ENCODE measurements around the gene ATG13. TPM values are rescaled to one million over a fixed set of nuclear protein-coding genes. Genes with fewer than 3 reads are reported as not detected.

Gene ATG13
- polyA plus RNA-seq, 1 donor from 2014 or later = 21.1 TPM

DNA sequence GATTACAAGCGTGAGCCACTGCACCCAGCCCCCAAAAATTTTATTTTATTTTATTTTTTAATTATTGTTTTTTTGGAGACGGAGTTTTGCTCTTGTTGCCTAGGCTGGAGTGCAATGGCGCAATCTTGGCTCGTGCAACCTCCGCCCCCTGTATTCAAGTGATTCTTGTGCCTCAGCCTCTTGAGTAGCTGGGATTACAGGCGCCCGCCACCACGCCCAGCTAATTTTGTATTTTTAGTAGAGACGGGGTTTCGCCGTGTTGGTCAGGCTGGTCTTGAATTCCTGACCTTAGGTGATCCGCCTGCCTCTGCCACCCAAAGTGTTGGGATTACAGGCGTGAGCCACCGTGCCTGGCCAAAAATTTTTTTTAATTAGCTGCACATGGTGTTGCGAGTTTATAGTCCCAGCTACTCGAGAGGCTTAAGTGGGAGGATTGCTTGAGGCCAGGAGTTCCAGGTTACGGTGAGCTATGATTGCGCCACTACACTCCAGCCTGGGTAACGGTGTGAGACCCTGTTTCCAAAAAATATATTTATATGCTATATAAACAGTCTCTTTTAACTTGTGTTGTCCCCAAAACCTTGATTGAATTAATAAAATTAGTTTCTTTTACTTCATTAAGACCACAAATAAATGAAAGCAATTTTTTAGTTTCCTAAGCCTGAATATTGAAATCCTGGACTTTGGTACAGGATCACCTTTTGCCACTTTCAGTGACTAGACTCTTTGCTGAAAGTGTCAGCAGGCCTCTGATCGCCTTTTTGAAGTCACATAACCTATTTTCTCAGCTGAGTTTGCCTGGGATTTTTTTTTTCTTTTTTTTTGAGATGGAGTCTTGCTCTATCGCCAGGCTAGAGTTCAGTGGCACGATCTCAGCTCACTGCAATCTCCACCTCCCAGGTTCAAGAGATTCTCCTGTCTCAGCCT, 16.2 kb downstream of the ATG13 start:
- no peak overlapping the region for H3K27ac ChIP-seq (ENCODE audit: low read length)
- H3K9ac ChIP-seq (ENCODE audit: low read length) = no peak overlapping the region
- no peaks in the 10 kb centered on the region for H3K9me2 ChIP-seq (ENCODE audit: insufficient read depth, low read length)
- TF ChIP-seq EZH2 (IDR thresholded peaks at IDR 0.05; ENCODE audit: borderline replicate concordance, insufficient read depth, low read length, poor library complexity, severe bottlenecking) = no peak
- TF ChIP-seq, protein P1, sequence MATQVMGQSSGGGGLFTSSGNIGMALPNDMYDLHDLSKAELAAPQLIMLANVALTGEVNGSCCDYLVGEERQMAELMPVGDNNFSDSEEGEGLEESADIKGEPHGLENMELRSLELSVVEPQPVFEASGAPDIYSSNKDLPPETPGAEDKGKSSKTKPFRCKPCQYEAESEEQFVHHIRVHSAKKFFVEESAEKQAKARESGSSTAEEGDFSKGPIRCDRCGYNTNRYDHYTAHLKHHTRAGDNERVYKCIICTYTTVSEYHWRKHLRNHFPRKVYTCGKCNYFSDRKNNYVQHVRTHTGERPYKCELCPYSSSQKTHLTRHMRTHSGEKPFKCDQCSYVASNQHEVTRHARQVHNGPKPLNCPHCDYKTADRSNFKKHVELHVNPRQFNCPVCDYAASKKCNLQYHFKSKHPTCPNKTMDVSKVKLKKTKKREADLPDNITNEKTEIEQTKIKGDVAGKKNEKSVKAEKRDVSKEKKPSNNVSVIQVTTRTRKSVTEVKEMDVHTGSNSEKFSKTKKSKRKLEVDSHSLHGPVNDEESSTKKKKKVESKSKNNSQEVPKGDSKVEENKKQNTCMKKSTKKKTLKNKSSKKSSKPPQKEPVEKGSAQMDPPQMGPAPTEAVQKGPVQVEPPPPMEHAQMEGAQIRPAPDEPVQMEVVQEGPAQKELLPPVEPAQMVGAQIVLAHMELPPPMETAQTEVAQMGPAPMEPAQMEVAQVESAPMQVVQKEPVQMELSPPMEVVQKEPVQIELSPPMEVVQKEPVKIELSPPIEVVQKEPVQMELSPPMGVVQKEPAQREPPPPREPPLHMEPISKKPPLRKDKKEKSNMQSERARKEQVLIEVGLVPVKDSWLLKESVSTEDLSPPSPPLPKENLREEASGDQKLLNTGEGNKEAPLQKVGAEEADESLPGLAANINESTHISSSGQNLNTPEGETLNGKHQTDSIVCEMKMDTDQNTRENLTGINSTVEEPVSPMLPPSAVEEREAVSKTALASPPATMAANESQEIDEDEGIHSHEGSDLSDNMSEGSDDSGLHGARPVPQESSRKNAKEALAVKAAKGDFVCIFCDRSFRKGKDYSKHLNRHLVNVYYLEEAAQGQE (IDR thresholded peaks at IDR 0.05; ENCODE audit: borderline replicate concordance) = no peak
- TF ChIP-seq MXI1 (conservative IDR thresholded peaks at IDR 0.05; ENCODE audit: poor library complexity, severe bottlenecking) = no peak
- no peak for TF ChIP-seq EP300 (conservative IDR thresholded peaks at IDR 0.05; ENCODE audit: poor library complexity, severe bottlenecking)
- TF ChIP-seq TAF1 (IDR thresholded peaks at IDR 0.05; ENCODE audit: low read depth) = no peak
- TF ChIP-seq, protein P2, sequence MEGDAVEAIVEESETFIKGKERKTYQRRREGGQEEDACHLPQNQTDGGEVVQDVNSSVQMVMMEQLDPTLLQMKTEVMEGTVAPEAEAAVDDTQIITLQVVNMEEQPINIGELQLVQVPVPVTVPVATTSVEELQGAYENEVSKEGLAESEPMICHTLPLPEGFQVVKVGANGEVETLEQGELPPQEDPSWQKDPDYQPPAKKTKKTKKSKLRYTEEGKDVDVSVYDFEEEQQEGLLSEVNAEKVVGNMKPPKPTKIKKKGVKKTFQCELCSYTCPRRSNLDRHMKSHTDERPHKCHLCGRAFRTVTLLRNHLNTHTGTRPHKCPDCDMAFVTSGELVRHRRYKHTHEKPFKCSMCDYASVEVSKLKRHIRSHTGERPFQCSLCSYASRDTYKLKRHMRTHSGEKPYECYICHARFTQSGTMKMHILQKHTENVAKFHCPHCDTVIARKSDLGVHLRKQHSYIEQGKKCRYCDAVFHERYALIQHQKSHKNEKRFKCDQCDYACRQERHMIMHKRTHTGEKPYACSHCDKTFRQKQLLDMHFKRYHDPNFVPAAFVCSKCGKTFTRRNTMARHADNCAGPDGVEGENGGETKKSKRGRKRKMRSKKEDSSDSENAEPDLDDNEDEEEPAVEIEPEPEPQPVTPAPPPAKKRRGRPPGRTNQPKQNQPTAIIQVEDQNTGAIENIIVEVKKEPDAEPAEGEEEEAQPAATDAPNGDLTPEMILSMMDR (IDR thresholded peaks at IDR 0.05; ENCODE audit: poor library complexity, severe bottlenecking) = no peak
- TF ChIP-seq POLR2AphosphoS5 (IDR thresholded peaks at IDR 0.05) = no peak
- H3K27me3 ChIP-seq (ENCODE audit: insufficient read depth, low read depth, low read length) = no peaks in the 10 kb centered on the region
- no peaks in the 10 kb centered on the region for H4K20me1 ChIP-seq (ENCODE audit: insufficient read depth)
- no peak overlapping the region for H3K4me3 ChIP-seq (ENCODE audit: low read length)
- H3K36me3 ChIP-seq (ENCODE audit: insufficient read depth, low read length) = no peaks in the 10 kb centered on the region
- no peak overlapping the region for H2AFZ ChIP-seq (ENCODE audit: low read depth, low read length)
- no peak overlapping the region for H3K4me2 ChIP-seq (ENCODE audit: low read length)
- no peaks in the 10 kb centered on the region for H3K79me2 ChIP-seq (replicated peaks; ENCODE audit: insufficient read depth, low read length)
- H3F3A ChIP-seq (ENCODE audit: insufficient read depth, low read length, poor library complexity, severe bottlenecking) = no peaks in the 10 kb centered on the region
- no peaks in the 10 kb centered on the region for H3K9me3 ChIP-seq (ENCODE audit: low read length)

DNA sequence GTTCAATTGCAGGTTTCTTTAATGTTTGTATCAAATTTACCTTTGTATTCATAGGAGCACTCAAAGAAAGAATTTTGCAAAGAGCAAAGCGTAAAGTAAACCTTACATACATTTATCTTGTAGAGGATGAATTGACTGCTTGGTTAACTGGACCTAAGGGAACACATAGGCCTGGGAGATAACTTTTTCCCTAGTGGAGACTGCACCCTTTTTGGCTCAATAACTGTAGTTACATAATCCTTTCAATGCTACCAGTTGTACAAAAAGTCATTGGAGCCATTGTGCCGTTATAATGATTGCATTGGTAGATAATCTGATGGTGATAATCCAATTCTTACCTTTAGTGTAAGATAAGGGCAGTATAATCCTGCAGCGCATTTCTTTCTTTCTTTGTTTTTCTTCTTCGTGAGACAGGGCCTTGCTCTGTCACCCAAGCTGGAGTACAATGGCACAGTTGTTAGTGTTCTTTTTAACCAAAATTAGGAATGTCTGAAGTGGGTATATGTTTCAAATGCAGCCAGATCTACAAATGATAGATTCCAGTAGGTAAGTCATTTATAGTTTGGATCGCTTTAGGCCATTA, 18.3 kb downstream of the ATG13 start:
- Histone ChIP-seq H3K36me3 (ENCODE audit: insufficient read depth, low read length) (no peaks in the 10 kb centered on the region), H3K9ac (ENCODE audit: low read length) (no peak overlapping the region), H4K20me1 (ENCODE audit: insufficient read depth) (no peaks in the 10 kb centered on the region), H3K4me2 (ENCODE audit: low read length) (no peak overlapping the region), H3F3A (ENCODE audit: insufficient read depth, low read length, poor library complexity, severe bottlenecking) (no peaks in the 10 kb centered on the region), H2AFZ (ENCODE audit: low read depth, low read length) (no peak overlapping the region), H3K79me2 (replicated peaks; ENCODE audit: insufficient read depth, low read length) (no peaks in the 10 kb centered on the region), H3K4me3 (ENCODE audit: low read length) (no peak overlapping the region), H3K27ac (ENCODE audit: low read length) (no peak overlapping the region), H3K27me3 (ENCODE audit: insufficient read depth, low read depth, low read length) (no peaks in the 10 kb centered on the region), H3K9me2 (ENCODE audit: insufficient read depth, low read length) (no peaks in the 10 kb centered on the region), H3K9me3 (ENCODE audit: low read length) (no peaks in the 10 kb centered on the region)
- TF ChIP-seq POLR2AphosphoS5 (IDR thresholded peaks at IDR 0.05) (no peak), TAF1 (IDR thresholded peaks at IDR 0.05; ENCODE audit: low read depth) (no peak), RAD21 (conservative IDR thresholded peaks at IDR 0.05) (no peak), EZH2 (IDR thresholded peaks at IDR 0.05; ENCODE audit: borderline replicate concordance, insufficient read depth, low read length, poor library complexity, severe bottlenecking) (no peak), SMC3 (conservative IDR thresholded peaks at IDR 0.05; ENCODE audit: poor library complexity) (no peak), EP300 (conservative IDR thresholded peaks at IDR 0.05; ENCODE audit: poor library complexity, severe bottlenecking) (no peak), MXI1 (conservative IDR thresholded peaks at IDR 0.05; ENCODE audit: poor library complexity, severe bottlenecking) (no peak)
- TF ChIP-seq, protein P2 (IDR thresholded peaks at IDR 0.05; ENCODE audit: poor library complexity, severe bottlenecking) = no peak
- TF ChIP-seq, protein P1 (IDR thresholded peaks at IDR 0.05; ENCODE audit: borderline replicate concordance) = no peak
